ENCODE measurements around the gene ASAP3.
A peak's percentile ranks its signal among the peaks of the same experiment; 100 is the strongest.

ASAP3 gene

DNA sequence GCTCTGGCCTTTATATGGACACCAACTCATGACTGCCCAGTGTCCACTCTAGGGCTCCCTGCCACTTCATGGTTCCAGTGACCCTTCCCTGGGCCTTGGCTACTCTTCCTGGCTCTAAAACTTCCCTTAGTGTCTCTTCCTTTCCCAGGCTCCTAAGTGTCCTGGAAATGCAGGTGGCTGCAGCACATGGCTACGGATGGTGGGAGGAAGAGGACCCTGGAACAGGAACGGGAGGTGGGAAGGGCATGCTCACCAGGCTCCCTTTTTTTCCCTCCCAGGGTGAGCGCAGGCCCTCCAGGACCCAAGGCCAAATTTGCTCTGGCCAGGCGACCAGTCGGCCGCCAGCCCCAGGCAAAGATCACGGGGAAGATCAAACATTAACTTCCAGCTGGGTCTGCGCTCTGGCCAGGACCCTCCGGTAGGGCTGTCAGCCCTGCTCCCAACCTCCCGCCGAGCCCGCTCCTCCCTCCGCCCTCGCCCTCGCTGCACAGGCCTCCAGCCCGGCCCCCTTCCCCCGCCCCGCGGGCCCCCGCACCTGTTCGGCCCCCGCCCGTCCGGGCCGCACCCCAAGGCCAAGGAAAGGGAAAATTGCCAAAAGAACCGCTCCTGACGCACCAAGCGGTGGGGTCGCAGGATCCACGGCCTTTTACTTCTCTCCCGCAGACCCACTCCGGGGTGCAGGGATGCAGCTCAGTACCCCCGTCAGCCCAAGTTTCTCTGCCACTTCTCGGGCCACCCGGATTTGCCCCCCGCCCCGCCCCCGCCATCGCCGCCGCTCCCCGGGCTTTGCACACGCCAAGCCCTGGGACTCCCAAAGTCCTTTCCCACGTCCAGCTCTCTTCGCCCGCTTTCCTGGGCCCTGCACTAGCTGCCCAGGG lies 60.3 kb downstream of the ASAP3 start:
- no peak for DNase-seq (ENCODE audit: low read depth)

DNA sequence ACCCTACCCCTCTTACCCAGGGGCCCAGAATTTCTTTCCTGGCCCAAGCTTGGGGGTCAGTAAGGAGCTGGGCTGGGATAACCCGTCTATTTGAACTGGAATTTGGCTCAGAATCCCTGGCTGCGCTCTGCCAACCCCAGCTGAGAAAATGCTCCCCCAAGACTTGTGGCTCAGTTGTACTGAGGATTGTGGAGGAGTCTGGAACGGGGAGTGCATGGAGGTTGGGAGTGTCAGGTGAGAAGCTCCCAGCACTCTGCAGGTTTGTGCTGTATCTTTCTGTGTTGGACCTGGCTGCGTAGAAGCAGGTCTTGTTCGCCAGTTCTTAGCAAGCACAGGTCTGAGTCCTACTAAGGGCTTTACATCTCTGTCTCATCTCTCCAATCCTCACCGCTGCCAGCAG lies 61.0 kb downstream of the ASAP3 start:
- no peak for DNase-seq (ENCODE audit: low read depth)

DNA sequence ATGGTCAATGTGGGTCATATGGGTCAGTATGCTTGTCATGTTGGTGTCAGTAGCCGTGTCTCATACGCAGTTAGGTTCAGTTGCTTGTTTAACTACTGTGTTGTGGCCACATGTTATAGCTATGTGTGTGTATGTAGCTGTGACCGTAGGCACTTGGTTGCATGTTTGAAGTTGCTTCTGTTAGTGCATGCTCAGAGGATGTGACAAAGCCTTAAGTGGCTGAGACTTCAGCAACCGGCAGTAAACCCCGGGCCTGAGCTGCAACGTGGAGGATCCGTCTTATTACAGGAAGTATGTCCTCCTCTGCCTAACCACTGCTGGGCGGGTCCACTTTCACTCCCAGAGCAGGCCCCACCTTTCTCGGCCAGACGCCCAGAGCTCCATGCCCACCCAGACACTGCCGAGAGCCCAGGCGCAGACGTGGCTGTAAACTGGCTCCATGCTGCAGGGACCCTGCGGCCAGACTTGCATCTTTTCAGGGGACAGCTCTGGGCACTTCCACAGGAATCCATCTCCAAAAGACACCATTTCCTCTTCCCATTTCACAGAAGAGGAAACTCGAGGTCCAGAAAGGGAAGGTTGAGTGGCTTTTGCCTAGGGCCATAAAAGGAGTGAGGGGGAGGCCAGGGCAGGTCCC lies 61.6 kb downstream of the ASAP3 start:
- peak; percentile 58 for DNase-seq (ENCODE audit: low read depth)

DNA sequence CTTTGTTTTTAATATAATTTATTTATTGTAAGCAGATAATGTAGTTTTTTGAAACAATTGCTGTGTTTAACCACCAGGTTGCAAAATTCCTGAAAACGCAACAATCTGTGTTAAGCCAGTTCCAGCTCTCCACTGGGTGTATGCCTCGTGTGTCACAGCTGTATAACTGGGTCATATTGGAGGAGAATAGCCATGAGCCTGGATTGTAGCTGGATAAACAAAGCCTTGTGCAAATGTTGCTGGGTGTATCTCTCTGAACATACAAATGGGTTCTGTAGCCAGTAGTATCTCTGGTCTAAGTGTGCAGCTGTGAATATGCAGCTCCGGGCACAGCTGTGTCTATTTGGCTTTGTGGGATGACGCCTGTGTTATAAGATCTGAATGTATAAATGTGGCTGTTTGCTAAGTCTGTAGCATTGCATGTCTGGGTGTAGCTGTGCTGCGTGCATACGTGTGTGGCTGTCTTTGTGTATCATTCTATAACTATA lies 62.2 kb downstream of the ASAP3 start:
- DNase-seq (ENCODE audit: low read depth), result peak; percentile 76

DNA sequence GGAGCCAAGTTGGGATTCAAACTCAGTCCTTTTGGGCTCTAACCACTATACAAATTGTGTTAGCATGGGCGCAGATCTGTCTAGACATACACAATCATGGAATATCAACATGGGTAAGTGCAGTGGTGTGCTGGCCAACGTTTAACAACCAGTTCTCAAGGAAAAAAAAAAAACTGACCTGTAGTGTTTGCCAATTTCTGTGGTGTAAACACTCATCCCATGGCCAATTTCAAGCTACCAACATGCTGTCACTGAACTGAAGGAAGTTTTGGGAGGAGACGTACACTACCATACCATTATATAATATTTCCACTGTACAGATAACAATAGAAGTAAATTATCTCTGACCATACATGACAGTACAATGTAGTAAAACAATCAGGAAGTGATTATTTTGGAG lies 62.6 kb downstream of the ASAP3 start:
- DNase-seq (ENCODE audit: low read depth), result no peak

DNA sequence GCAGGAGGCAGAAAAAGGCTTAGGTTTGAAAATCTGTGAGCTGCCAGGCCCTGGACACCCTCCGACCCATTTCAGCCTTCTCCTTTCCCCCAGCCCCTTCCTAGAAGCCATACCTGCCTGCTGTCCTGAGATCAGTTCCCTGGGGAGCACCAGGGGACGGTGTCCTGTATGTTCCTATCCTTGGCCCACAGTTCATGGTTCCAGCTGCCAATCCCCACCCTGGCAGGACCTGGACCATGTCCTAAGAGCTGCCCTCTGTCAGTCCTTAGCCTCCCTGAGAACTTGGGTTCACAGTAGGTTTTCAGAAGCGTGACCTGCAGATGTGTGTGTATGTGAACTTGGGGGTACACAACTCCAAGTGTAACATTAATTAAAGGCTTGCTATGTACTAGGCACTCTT lies 63.2 kb downstream of the ASAP3 start:
- DNase-seq (ENCODE audit: low read depth), result no peak

DNA sequence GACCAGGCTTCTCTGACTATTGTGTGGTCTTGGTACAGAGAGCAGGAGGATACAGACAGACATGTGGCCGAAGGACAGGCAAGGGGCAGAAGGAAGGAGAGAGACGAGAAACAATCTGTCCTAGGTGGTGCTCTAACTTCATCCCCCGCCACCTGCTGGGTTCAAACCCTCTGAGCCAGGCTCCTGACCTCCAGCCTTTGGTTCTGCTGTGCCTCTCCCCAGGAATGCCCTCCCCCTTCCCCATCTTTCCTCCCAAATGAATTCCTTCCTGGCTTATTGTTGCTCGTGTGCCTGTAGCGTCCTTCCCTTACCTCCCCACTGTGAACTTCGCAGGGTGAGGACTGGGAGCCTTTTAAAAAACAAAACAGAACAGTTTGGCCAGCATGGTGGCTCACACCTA lies 64.8 kb downstream of the ASAP3 start:
- no peak for DNase-seq (ENCODE audit: low read depth)

DNA sequence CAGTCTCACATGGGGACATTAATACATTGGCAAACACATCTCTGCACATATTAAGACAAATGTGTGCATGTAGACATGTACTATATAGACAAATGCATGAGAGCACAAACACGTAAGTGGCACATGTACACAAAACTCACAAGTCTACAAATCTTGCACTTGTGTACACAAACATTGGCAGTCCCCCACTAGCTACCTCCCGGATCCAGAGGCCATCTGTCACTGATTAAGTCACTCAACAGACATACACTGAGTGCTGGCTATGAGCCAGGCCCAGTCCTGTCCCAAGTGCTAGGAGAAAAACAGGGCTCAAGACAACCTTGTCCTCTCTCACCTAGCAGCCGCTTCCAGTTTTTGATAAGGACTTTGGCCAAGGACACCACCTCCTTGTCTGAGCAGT lies 66.4 kb downstream of the ASAP3 start:
- DNase-seq (ENCODE audit: low read depth), result peak; percentile 46

DNA sequence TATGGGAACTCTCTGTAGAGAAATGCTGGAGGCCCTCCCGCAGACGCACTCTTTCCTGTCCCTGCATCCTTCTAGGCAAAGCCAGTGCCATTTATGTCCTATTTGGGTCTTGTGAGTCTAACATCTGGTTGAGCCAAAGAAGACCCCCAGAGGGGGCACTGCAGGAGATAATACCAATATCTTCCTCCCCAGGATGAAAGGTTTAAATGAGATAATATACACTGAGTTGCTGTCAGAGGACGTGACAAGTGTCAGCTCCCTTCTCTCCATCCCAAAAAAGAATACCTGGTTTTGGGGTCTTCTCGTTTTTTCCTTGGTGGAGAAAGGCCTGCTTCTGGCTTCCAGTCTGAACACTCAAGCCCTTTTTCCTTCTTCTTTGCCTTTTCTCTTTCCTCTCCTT lies 67.0 kb downstream of the ASAP3 start:
- DNase-seq (ENCODE audit: low read depth), result no peak

DNA sequence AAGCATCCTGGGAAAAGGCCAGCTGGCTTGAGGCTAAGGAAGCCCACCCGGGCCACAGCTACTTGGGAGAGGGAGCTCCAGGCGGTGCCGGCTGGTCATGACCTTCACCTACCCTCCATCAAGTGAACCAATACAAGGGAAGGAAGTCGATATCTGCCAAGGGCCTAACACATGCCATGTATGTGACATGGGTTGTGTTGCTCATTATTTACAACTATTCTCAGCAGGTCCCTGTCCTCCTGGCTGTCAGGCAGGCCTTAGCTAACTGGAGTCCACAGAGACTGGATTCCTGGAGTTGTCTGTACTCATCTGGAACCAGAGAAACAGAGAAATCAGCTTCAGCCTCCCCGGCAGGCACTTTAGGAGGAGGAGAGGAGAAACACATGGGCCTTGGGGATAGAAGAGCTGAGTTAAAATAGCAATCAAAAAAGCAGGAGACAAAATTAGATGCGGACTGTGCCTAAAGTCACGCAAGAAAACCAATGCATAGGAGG lies 75.1 kb downstream of the ASAP3 start:
- DNase-seq (ENCODE audit: low read depth), result no peak

DNA sequence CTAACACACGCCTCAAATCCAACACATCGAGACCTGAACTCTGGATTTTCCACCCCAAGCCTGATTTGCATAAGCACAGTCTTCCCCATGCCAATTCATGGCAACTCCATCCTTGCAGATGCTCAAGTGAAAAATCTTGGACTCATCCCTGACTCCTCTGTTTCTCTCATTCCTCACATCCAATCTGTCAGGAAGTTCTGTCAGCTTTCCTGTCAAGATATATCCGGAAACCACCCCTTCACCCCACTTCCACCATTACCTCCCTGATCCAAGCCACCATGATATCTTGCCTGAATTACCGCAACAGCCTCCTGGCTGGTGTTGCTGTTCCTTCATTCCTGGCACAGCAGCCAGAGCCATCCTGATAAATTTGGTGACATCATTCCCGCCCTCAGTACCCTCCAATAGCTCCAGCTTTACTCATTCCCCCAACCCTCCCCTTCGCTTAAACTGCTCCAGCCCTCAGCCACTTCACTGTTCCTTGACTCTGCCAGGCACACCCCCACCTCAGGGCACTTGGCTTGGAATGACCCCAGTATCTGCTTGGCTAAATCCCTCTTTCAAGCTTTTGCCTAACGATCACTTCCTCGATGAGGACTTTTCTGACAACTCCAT lies 76.9 kb downstream of the ASAP3 start:
- DNase-seq (ENCODE audit: low read depth), result no peak

DNA sequence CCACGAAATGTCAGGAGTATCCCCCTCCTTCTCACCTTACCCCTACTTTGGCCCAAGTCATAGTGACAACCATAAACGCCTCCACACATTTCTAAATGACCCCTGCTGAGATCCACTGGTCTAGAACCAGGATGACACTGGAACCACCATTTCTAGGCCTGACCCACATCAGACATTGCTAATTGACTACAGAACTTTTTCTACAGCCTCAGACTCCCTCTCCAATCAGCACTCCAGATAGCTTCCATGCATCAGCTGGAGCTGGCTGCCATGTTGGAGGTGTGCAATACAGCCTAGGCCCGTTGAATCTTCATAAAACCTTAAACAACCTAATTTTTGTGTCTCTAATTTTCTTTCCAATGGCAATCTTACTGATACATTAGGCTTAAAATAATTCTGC lies 78.0 kb downstream of the ASAP3 start:
- no peak for DNase-seq (ENCODE audit: low read depth)

DNA sequence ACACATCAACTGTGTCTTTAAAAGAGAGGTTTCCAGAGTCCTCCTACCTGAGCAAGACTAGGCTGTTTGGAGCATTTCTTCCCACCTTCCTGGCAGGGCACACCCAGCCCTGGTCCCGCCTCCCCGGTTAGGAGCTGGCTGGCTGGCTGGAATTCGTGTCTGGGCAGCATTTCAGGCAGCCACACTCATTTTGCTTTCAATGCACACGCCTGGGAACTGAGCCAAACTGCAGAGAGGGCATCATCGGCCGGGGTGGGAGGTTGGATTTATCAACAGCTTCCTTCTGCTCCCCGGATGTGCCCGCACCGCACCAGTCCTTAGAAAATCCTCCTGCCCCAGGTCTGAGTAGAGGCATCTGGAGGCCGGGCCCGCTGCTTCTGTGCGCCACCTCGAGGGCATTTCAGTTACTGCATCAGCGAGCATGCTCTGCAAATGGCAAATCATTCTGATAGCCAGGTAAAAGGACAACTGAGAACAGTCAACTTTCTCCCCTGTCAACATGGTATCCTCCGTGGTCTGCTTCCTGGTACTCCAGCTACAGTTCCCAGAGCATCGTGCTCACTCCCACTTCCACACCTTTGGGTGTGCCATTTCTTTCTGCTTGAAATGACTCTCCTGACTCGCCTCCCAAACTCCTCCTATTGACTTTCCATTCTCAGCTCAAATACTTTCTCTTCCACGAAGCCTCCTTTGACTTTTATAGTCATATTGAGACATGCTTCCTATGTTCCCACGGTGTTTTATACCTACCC lies 80.1 kb downstream of the ASAP3 start:
- DNase-seq (ENCODE audit: low read depth), result peak; percentile 88

DNA sequence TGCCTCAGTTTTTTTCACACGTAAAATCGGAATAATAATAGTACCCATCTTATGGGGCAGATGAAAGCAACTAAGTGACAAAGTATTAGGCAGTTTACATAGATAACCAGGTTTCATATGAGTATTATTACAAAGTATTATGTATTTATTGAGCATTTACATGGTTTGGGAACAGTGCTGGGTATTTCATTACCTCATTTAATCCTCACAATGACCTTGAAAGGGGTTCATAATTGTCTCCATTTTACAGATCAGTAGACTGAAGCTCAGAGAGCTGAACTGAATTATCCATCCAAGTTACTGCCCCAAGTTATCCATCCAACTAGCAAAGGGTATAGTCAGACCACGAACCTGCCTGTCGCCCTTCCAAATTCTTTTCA lies 80.6 kb downstream of the ASAP3 start:
- no peak for DNase-seq (ENCODE audit: low read depth)

DNA sequence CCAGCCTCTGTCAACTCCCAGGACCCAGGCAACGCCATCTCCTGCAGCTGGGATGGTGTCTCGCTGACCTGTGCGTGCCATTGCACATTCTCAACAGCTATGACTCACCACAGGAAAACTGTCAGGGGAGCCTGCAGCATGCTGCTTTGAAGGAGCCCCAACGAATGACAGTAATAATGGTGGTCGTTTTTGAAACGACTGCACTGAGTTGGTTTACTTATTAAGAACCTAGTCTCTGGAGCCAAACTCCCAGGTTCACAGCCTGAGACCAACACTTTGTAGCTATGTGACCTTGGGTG lies 81.0 kb downstream of the ASAP3 start:
- DNase-seq (ENCODE audit: low read depth), result peak; percentile 36

DNA sequence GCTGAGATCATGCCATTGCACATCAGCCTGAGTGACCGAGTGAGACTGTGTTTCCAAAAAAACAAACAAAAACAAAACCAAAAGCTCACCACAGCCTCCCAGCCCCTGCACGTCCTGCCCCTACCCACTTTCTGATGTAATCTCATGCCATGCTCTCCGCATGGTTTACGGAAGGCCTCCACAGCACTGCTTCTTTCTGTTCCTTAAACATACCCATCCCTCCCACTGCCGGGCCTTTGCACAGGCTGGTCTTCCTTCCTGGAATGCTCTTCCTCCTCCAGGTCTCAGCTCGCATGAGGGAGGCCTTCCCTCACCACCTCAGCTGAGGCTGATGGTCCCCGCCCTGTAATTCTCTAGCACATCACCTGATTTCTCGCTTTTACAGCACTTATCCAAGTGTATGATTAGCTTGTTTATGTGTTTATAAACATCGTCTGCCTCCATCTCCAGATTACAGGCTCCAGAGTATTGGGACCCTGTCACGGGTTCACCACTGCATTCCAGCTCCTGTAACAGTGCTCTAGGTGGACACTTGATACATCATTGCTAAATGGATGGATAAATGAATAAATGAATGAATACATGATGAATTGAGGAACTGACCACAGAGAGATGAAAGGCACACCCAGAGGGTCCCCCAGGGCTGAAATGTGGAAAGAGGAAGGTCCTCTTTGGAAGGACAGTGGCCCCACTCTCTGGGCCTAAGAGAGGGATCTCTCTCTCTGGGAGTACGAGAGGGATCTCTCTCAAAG lies 81.5 kb downstream of the ASAP3 start:
- peak; percentile 38 for DNase-seq (ENCODE audit: low read depth)

DNA sequence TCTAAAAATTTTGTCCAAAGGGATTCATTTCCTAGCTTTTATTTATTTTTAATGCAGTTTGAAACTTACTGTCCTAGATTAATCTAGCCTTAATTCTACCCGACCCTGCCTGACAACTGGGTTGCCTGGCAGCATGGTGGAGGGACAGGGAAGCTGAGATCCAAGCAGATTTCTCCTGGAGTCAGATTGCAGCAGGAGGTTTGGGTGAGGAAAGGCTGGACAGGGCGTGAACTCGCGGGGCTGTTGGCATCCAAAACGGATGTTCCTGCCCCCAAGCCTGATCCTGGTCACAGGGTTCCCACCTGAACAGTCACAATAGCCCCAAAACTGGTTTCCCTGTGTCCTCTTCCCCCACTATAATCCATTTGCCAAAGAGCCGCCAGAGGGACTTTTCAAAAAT lies 82.7 kb downstream of the ASAP3 start:
- no peak for DNase-seq (ENCODE audit: low read depth)

DNA sequence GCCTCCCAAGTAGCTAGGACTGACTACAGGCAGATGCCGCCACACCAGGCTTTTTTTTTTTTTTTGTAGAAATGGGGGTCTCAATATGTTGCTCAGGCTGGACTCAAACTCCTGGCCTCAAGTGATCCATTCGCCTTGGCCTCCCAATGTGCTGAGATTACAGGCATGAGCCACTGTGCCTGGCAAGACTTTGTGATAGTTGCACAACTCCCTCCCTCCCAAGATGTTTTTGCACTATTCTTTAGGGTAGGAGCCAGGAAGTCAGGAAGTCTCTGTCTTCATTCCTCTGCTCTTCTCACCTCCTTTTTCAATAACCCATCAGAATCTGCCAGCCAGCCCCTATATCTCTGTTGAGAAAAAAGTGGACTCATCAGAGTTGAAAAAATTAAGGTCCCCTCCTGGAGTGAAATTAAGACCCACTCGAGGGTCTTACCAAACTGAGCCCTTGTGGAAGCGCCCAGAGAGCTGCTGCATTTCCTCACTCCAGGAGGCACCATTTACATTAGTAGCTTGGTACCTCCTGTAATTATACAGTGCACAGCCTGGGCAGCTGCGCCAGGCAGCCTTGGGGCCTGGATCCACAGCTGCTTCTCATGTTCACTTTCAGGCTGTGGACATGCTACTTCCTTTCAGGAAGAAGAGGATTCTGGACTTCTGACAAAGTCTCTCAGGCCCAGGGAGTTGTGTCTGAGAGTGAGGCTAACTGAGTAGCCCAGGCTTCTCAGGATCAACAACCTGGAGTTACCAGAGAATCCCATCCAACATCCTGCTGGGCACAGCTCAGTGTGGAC lies 83.5 kb downstream of the ASAP3 start:
- DNase-seq (ENCODE audit: low read depth), result peak; percentile 80

DNA sequence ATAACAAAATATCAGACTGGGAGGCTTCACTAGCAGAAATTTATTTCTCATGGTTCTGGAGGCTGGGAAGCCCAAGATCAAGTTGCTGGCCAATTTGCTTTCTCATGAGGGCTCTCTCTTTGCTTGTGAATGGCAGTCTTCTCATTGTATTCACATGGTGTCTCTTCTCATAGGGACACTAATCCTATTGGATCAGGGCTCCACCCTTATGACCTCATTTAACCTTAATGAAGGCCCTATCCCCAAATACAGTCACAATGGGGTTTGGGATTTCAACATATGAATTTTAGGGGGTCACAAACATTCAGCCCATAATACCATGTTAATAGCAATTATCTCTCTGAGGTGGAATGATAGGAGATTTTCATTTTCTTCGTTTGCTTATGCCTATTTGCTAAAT lies 84.8 kb downstream of the ASAP3 start:
- DNase-seq (ENCODE audit: low read depth), result no peak

DNA sequence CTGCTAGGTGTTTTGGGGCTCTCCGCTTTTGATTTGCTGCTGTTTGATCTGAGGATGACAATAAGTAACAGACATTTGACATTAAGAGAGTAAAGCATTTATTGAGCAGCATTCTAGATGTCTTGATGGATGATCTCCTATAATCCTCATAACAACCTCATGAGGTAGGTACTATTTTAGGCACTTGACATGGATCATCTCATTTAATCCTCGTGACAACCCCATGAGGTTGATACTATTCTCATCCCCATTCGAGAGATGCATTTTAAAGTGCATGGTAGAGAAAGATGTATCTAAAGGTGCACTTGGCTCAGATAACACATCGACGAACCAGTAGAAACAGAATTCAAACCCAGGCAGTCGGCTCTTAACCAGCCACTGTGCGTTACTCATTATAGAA lies 86.1 kb downstream of the ASAP3 start:
- DNase-seq (ENCODE audit: low read depth), result no peak

DNA sequence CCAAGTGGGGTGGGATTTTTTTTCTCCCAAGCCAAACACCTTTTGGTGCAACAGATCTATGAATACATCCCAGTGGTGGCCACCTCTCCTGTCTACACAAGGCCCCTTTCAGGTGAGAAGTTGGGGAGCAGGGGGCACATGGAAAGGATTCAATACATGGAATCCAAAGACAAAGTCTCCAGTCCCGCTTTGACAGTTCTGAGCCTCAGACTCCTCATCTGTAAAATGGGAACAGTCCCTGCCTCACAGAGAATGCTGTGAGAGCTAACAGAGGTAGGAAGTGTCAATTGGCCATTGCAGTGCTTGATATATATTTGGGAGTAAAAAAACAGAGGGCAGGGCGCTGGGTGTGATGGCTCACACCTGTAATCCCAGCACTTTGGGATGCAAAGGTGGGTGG lies 87.6 kb downstream of the ASAP3 start:
- DNase-seq (ENCODE audit: low read depth), result no peak
